NCI-H2029 treated with DMSO at 0.1 percent for 48 hours (cell line): Measurements from ENCODE around the gene RRP8.

ENCODE experiments used
- DNase-seq: peaks from one replicate; lab custom pipeline; 2025; lab: John Stamatoyannopoulos, UW

The RRP8 gene

DNA sequence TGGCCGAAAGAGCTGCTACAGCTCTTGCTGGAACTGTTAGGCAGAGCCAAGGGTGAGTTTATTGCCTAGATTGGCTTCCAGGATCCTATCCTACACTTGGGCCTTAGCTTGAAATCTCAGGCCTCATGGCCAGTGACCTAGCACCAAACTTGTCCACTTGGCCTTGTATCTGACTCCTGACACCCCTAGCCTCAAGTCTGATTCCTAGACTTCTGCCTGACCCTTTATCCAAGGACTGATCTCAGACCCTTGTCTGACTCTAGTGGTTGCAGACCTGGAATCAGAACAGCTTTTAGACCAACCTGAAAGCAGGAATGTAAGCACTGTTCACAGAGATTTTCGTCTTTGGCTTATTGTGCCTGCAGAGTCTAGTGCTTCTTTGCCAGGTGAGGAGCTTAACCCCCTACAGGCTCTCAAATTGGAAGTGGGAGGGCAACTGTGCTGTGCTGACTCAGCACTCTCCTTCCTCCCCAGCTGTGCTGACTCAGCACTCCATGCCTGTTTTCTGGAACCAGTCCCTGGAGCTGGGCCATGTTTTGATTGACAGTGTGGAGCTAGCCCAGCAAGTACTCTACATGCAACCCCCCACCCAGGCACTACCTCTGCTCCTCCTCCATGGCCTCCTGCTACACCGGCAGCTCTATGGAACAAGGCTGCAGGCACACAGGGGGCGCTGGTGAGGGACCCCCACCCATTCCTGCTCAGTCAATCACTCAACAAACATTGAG, 35.1 kb downstream of the RRP8 start:
- peak; percentile 52 for DNase-seq

DNA sequence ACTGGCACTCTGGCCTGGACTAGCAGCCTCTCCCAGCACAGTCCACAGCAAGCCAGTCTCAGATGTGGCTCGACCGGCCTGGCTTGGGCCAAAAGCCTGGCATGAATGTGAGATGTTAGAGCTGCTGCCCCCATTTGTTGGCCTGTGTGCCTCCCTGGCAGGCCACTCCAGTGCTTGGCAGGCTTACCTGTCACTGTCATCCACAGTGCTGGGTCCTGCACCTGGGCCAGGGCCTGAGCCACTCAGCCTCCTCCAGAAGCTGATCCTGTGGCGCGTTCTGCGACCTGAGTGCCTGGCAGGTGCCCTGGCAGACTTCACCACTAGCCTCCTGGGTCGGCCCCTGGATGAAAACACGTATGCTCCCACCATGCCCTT, 36.1 kb downstream of the RRP8 start:
- no peak for DNase-seq

DNA sequence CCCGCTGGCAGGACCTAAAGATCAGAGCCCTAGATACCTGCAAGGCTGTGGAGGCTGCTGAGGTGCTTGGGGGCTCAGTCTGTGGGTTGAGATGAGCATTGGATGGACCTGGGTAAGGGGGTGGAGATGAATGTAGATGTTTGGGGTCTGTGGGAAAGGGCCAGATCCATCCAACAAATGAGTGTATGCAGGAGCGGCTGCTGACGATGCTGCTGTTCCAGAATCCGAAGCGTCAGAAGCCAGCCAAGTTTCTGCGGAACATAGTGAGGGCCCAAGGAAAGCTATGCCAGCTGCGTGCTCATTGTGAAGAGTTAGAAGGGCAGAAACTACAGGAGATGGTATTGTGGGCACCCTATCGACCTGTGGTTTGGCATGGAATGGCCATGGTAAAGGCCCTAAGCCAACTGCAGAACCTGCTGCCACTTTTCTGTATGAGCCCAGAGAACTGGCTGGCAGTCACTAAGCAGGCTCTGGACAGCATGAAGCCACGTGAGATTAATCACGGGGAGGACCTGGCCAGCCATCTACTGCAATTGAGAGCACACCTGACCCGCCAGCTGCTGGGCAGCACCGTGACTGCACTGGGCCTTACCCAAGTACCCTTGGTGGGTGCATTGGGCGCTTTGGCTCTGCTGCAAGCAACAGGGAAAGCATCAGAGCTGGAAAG, 36.6 kb downstream of the RRP8 start:
- peak; percentile 24 for DNase-seq

DNA sequence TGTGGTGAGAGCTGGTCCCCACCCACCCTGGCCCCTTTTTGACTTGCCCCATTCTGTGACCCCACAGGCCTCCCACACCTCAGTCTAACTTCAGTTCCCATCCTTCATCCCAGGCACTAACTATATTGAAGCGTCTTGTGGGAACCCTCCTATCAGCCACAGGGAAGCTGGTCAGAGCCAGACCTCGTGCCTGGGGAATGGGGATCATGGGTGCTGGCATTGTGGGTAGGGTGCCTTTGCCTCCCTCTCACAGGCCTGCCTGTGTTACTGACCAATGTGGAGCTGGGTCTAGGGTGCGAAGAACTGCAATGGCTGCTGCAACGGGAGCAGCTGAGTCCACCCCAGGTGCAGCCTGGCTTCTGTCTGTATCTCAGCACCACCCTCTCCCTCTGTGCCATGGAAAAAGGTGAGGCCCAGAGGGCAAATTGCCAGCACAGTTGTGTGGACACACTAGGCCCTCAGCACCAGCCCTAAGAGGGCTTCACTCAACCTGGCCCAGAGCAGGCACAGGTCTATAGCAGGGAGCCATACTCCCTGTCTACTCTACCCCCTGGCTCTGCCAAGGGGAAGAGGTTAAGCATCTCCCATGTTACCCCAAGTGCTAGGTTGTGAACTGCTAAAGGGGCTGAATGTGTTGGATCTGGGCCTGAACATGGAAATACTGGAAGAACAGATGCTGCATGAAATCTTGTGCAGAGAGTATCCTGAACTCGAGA, 37.3 kb downstream of the RRP8 start:
- DNase-seq: no peak

DNA sequence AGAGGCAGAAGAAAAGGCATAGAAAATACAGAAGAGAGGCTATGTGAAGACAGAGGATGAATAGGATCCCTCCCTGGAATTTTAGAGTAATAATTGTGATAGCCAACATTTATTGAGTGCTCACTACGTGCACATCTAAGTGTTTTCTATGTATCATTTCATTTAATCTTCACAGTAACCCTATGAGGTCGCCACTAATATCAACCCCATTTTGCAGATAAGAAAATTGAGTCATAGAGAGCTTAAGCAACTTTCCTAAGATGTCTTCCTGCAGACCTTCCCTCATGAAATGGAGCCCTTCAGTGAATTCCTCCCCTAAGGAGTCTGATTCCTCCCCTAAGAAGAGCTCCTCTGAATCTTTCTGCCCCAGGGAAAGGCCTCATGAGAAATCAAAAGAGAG, 38.1 kb downstream of the RRP8 start:
- no peak for DNase-seq

DNA sequence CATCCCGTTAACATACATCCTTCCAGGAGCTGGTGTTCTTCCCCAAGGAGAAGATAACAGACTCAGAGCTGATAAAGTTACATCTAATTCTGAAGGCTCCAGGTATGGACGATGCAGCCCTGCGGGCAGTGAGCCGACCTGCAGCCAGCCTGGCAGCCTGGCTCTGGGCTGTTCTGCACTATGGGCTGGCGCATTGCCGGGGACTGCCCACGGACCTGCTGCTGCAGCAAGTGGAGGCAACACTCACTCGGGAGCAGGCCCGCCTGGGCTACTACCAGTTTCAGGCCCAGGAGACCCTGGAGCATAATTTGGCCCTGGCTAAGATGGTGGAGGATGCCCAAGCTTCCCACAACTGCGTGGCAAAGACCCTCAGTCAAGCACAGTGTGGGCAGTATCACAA, 39.7 kb downstream of the RRP8 start:
- DNase-seq: no peak

DNA sequence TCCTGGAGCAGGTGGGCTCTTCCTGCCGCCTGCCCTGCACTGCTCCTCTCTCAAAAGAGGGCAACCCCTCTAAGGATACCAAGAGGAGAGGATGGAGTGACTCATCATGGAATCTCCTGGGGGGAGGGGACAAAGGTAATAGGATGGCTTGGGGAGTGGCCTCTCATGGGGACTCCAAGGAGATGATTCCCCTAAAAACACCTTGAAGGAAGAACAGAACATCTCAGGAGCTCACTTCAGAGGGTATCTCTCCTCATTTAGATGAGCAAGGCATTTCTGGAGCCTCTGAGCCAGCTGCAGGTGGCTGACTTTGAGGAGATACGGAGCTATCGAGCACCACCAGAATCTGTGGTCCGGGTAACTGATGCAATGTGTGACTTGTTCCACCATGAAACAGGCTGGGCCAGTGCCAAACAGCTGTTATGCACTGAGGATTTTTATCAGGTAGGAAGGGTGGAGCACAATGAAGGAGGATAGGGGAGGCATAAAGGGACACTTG, 40.2 kb downstream of the RRP8 start:
- no peak for DNase-seq

DNA sequence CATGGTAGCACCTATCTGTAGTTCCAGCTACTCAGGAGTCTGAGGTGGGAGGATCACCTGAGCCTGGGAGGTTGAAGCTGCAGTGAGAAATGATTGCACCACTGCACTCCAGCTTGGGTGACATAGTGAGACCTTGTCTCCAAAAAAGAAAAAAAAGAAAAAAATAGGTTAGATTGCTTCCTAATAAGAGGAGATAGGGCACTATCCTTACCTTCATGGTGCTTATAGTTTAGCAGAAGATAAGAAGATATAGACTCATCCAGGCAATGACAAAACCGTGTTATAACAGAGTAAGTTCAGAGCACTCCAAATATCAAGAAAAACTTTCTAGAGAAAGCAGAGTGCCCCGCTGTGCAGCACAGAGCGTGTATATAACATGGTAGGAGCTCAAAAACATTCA, 42.1 kb downstream of the RRP8 start:
- no peak for DNase-seq

DNA sequence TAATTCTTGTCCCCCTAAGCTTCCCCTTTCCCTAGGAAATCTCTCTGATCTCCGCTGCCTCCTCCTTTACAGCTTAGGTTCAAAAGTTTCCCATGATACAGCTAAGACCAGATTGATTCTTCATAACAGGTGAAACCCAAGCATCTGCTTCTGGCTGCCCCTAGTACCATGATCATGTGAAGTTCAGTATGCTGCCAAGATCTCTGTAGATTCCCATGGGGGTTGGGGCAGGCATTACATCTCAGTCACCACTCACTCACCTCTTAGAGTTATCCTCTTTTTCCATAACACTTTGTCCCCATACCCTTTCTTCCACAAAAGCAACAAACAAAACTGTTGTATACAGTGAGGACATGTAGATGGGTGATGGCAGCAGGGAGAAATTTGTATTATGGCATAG, 44.0 kb downstream of the RRP8 start:
- no peak for DNase-seq

DNA sequence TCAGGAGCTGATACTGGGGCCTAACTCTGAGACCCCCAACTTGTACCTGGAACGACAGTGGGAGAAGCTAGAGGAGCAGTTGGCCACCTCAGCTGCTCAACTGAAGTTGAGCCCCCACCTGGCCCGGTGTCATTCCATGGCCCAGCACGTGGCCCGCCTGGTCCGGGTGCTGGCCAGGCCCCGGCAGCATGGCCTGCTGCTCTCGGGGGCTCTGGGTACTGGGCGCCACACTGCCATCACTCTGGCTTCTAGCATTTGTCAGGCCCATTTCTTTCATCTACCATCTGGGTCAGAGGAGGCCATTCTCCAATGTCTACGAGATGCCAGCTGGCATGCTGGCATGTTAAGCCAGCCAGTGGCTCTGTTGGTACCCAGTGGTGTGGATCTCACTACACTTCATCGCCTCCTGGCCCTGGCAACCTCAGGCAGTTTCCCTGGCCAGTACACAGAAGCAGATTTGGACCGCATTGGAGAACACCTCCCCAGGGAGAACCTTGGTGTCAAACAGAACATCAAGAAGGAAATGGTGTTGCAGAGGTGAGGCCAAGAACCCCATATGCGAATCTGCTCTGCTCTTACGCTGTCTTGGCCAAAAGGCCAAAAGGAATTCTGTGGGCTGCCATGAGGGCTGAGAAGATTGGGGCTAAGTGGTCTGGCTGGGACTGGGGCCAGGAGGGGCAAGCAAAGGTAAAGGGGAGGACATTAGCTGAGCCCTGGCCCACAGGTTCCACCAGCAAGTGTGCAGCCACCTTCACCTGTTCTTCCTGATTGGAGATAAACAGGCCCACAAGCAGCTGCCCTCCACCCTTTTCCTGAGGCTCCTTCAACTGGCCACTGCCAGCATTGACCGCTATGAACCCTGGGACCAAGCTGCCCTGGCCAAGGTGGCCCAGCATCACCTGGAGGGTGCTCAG, 45.4 kb downstream of the RRP8 start:
- DNase-seq: no peak

DNA sequence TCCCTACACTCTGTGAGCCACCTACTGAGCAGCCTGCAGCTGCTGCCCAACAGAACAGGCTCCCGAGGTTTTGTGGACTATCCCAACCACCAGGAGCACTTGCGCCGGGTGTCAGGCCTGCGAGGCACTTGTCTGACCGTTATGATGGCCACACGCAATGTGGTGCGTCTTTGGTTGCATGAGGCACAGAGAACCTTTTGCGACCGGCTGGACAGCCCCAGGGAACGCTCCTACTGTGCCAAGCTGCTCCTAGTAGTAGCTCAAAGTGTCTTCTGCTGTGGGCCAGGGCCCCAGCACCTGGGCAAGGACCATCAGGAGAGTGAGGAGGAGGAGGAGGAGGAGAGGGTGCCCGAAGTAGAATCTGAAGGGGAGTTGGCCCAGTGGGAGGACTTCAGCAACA, 46.4 kb downstream of the RRP8 start:
- DNase-seq: no peak

DNA sequence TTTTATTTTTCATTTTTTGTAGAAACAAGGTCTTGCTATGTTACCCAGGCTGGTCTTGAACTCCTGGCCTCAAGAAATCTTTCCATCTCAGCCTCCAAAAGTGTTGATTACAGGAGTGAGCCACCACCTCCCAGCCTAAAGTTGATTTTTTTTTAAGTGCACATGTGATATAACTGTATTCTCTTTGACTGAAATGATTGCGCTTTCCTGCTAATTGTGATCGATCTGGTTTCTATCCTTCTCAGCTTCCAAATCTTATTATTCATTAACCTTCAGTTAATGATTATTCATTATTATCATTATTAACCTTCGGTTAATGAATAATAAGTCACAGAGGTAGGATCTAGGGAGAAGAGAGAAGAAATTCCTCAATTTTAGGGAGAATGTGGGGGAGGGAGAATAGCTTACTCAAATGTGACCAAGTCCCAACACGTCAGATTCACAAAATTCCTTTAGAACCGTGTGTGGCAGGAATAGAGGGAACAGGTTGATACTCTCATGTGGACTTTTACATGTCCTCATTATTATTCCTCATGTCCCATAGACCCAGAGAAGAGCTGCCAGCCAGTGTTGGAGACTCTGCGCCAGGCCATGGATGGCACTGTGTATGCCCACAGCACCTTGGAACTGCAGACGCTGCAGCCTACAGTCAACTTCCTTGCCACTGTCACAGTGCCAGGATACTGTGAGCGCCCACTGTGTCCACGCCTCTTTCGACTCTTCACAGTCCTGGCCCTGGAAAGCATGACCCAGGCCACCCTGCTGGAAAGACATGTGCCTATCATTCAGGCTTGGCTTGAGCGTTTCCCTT, 47.1 kb downstream of the RRP8 start:
- DNase-seq: no peak

DNA sequence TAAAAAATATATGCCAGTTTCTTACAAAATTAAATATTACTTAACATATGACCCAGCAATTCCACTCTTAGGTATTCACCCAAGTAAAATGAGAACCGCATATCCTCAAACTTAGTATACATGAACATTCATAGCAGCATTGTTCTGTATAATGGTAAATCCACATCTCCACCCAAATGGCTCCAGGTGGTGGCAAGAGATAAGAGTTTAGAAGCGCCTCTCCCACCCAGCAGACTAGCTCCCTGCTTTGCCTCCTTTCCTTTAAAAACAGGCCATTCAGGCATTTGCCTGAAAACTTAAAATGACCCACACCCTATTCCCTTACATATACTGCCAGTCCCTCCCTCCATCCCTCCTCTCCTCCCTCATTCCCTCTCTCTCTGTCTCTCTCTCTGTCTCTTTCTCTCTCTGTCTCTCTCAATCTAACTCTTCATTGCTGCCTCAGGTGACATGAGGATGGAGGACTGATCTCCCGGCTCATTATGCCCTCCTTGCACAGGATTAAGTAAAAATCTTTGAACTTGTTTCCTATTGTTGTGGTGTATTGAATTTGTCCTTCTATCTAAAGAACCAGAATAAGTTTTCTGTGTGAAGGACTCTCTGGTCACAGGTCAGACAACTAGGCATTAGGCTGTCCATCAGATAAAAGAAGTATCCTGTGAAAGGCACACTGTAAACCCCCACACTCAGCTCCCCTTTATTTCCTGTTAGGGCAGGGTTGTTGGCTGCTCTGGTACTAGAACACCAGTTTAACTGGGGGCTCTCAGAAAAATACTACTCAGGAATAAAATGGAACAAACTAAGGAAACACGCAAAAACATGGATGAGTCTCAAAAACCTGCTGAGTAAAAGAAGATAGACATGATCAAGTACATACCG, 48.3 kb downstream of the RRP8 start:
- DNase-seq: no peak

DNA sequence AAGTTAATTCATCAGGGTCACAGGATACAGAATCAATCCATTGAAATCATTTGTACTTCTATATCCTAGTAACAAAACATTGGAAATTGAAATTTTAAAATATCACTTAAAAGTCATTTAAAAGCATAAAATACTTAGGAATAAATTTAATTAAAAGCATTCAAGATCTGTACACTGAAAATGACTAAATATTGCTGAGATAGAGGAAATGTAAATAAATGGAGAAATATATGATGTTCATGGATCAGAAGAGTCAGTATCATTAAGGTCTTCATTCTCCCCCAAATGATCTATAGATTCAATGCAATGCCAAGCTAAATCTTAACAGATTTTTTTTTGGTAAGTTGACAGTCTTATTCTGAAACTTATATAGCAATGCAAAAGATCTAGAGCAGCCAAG, 49.8 kb downstream of the RRP8 start:
- DNase-seq: no peak

DNA sequence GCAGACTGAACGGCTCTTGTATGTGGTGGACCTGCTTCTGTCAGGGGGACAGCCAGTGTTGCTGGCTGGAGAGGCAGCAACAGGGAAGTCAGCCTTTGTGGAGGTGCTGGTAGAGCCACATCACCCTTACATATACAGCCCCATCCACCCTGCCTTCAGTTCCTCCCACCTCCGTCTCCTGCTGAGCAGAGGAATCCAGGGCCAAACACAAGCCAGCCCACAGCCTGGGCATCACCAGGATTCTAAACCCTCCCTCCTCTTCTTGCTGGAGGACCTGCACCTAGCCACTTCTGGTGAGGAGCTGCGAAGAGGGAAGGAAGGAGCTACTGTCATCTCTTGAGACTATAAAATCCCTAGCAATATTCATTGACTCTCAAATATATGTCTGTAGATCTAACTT, 54.8 kb downstream of the RRP8 start:
- no peak for DNase-seq

DNA sequence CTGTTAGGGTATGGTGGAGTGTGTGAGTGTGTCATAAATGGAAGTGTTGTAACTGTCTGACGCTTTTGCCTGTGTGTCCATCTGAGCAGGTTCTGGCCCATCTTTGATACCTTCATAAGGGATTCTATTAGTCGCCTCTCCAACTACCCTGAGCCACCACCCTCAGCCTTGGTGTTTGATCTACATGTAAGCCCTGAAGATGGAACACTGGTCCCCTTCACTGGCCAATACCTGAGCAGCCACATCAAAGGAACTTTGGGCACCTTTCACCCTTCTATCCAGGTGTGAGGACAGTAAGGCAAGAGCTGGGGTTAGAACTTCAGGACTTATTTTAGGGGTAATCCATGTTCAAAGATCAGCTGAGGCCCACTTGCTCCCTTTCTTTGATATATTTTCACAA, 55.3 kb downstream of the RRP8 start:
- no peak for DNase-seq

DNA sequence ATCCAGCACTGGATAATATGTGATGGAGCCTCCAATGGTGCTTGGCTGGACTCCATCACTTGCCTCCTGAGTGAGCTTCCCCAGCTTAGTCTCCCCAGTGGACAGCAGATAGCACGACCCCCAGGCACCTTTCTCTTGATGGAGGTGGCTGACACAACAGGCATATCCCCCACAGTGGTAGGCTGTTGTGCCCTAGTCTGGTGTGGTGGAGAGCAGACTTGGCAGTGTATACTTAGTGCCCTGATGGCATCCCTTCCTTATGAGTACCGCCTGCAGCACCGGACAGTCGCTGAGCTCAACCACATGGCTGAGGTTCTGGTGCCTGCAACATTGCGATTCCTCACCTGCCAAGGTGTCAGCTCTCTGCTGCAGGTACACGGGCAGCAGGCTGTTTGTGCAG, 56.2 kb downstream of the RRP8 start:
- DNase-seq: no peak

DNA sequence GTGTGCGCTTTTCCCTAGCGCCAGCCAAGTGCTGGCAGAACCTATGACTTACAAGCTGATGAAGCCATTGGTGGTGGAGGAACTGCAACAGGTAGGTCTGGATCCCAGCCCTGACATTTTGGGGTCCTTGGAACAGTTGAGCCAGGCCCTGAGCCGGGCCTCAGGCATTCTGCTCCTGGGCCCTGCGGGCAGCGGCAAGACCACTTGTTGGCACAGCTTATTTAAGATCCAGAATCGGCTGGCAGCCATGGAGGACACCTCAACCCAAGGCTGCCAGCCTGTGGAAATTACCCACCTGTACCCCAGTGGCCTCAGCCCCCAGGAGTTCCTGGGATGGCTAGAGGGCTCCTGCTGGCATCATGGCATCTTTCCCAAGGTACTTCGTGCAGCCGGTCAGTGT, 56.7 kb downstream of the RRP8 start:
- DNase-seq: no peak

DNA sequence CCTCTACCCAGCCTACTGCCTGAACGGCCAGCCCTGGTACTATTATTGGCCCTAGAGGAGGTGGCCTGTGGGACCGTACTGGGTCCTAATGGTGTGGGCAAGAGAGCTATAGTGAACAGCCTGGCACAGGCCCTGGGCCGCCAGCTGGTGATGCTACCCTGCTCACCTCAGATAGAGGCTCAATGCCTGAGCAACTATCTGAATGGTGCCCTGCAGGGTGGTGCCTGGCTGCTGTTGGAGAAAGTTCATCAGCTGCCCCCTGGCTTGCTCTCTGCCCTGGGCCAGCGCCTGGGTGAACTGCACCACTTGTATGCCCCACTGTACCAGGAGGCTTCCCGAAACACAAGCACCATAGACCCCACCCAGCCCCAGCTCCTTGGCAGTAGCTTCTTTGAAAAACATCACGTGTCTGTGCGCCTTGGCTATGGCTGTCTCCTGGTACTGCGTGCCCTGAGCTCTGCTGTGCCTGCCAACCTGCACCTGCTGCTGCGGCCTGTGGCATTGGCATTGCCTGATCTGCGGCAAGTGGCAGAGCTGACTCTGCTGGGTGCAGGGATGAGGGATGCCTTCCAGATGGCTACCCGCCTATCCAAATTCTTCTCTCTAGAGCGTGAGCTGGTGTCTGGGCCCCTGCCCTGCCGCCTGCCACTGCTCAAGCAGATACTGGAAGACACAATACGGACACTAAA, 57.4 kb downstream of the RRP8 start:
- DNase-seq: no peak
